Measurements from ENCODE around the gene PSTPIP1. TPM values are rescaled to one million over a fixed set of nuclear protein-coding genes. Genes with fewer than 3 reads are reported as not detected.

Gene PSTPIP1
- total and polyA plus RNA-seq, 2 experiments from 2014 or later, result 0.80 TPM; not detected in 1

DNA sequence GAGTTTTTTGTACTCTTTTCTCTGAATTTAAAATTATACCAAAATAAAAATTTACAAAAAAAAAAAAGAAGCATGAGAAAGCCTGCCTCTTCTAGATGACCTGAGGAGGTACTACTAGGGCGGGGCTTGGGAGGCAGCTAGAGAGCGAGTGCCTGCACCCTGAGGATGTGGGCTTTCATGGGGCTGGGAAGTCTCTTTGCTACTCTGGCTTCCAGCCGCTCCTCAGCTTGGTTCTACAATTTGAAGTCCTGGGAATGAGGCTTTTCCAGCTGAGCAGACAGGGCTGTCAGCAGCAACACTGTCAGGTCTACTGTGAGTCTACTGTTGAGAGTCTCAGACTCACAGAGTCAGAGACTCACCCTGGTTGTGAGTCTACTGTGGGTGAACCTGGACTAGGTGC lies 8.2 kb upstream of the PSTPIP1 start:
- Histone ChIP-seq H3K27ac (no peak overlapping the region), H3K4me3 (no peak overlapping the region), H3K4me1 (ENCODE audit: insufficient read depth) (no peaks in the 10 kb centered on the region), H3K9me3 (ENCODE audit: low read depth) (no peaks in the 10 kb centered on the region), H2AFZ (no peak overlapping the region), H3K4me2 (ENCODE audit: unreplicated experiment) (no peak overlapping the region), H3K27me3 (replicated peaks; ENCODE audit: insufficient read depth) (no peaks in the 10 kb centered on the region), H3K36me3 (ENCODE audit: low read depth) (no peaks in the 10 kb centered on the region), H4K20me1 (ENCODE audit: insufficient read depth) (no peaks in the 10 kb centered on the region), H3K9me2 (ENCODE audit: insufficient read depth) (no peaks in the 10 kb centered on the region), H3K79me2 (ENCODE audit: insufficient read depth) (no peaks in the 10 kb centered on the region), H3K9ac (no peak overlapping the region), H3F3A (ENCODE audit: insufficient read depth) (no peaks in the 10 kb centered on the region)
- in situ Hi-C loops (cut with MboI), result no loop called here
- TF ChIP-seq EZH2phosphoT487 (IDR thresholded peaks at IDR 0.05; ENCODE audit: insufficient read depth, low read depth), result no peak
- no peak for TF ChIP-seq EZH2 (IDR thresholded peaks at IDR 0.05; ENCODE audit: insufficient read depth, poor library complexity, severe bottlenecking)
- 87 to 93% methylated on average over 3 of the region's 3 CpGs for WGBS, 2 experiments (ENCODE audit: low coverage in 1 of 2, low lambda C conversion rate in 2 of 2, missing lambda C conversion rate in 2 of 2)
- DNase-seq, result no peak

DNA sequence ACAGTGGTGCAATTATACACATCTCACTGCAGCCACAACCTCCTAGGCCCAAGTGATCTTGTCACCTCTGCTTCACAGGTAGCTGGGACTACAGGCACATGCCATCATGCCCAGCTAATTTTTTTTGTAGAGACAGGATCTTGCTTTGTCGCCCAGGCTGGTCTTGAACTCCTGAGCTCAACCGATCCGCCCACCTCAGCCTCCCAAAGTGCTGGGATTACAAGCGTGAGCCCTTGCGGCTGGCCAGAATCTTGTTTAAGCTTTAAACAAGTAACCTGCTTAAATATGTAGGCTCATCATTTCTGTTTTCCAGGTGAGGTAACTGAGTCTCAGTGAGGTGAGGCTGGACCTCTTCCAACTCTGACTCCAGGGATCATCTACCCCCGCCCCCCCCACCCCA lies 7.7 kb upstream of the PSTPIP1 start:
- H3K79me2 ChIP-seq (ENCODE audit: insufficient read depth), result no peaks in the 10 kb centered on the region
- H3K4me2 ChIP-seq (ENCODE audit: unreplicated experiment), result no peak overlapping the region
- no peak for DNase-seq
- H3K9me2 ChIP-seq (ENCODE audit: insufficient read depth), result no peaks in the 10 kb centered on the region
- H3K36me3 ChIP-seq (ENCODE audit: low read depth), result no peaks in the 10 kb centered on the region
- no peaks in the 10 kb centered on the region for H4K20me1 ChIP-seq (ENCODE audit: insufficient read depth)
- H3K27ac ChIP-seq, result no peak overlapping the region
- no peak overlapping the region for H3K9ac ChIP-seq
- in situ Hi-C loops (cut with MboI), result no loop called here
- H3K27me3 ChIP-seq (replicated peaks; ENCODE audit: insufficient read depth), result no peaks in the 10 kb centered on the region
- no peak overlapping the region for H2AFZ ChIP-seq
- H3K4me3 ChIP-seq, result no peak overlapping the region
- WGBS, 2 experiments (ENCODE audit: low coverage in 1 of 2, low lambda C conversion rate in 2 of 2, missing lambda C conversion rate in 2 of 2), result 70 to 75% methylated on average over 6 of the region's 6 CpGs
- no peaks in the 10 kb centered on the region for H3K4me1 ChIP-seq (ENCODE audit: insufficient read depth)
- no peaks in the 10 kb centered on the region for H3F3A ChIP-seq (ENCODE audit: insufficient read depth)
- TF ChIP-seq EZH2 (IDR thresholded peaks at IDR 0.05; ENCODE audit: insufficient read depth, poor library complexity, severe bottlenecking) (no peak), EZH2phosphoT487 (IDR thresholded peaks at IDR 0.05; ENCODE audit: insufficient read depth, low read depth) (no peak)
- no peaks in the 10 kb centered on the region for H3K9me3 ChIP-seq (ENCODE audit: low read depth)

DNA sequence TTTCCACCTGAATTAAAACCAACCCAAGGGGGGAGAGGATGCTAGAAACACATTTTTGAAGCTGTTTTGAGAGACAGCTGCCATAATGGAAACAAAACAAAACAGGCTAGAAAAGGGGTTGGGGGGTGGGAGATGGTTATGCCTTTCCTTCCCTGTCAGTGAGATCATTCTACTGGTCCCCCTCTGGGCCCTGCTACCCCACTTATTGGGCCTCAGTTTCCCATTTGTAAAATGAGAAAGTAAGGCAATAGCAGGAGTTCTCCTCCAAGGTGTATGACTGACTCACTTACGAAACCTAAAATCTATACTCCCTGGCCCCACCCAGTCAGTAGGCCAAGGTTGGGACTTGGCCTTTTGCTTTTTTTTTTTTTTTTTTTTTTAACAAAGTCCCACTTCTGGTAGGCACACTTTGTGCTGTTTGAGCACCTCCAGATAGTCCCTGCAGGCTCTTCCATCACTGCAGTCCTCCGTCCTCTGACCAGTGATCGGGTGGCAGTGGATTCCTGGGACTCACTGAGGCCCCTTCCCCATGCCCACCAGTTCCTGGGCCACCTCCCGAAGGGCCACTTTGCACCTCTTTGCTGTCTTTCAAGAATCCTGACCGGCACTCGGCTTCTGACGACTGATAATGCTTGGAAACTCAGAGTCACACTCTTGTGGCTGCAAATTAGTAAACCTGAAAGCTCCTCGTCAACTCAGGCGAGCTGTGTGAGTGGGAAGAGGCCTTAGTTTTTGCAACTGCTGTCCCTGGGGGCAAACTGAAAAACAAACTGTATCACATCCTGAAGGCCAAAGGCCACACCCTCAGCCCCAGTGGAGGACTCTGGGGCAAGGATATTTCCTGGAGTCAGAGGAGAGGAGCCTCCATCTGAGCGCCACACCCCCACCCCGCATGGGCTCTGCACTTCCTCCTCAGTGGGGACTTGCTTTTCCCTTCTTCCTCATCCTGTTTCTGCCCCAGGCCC lies 6.7 kb upstream of the PSTPIP1 start:
- TF ChIP-seq EZH2phosphoT487 (IDR thresholded peaks at IDR 0.05; ENCODE audit: insufficient read depth, low read depth) (no peak), EZH2 (IDR thresholded peaks at IDR 0.05; ENCODE audit: insufficient read depth, poor library complexity, severe bottlenecking) (no peak)
- H3K4me3 ChIP-seq, result no peak overlapping the region
- no peak overlapping the region for H3K4me2 ChIP-seq (ENCODE audit: unreplicated experiment)
- WGBS, 2 experiments (ENCODE audit: low coverage in 1 of 2, low lambda C conversion rate in 2 of 2, missing lambda C conversion rate in 2 of 2), result 74 to 75% methylated on average over 11 of the region's 11 CpGs
- H3K9ac ChIP-seq, result no peak overlapping the region
- H3K79me2 ChIP-seq (ENCODE audit: insufficient read depth), result no peaks in the 10 kb centered on the region
- no peak for DNase-seq
- H3K36me3 ChIP-seq (ENCODE audit: low read depth), result no peaks in the 10 kb centered on the region
- no peaks in the 10 kb centered on the region for H3K27me3 ChIP-seq (replicated peaks; ENCODE audit: insufficient read depth)
- no peak overlapping the region for H3K27ac ChIP-seq
- H3K9me3 ChIP-seq (ENCODE audit: low read depth), result no peaks in the 10 kb centered on the region
- no peak overlapping the region for H2AFZ ChIP-seq
- H3F3A ChIP-seq (ENCODE audit: insufficient read depth), result no peaks in the 10 kb centered on the region
- no peaks in the 10 kb centered on the region for H3K9me2 ChIP-seq (ENCODE audit: insufficient read depth)
- no peaks in the 10 kb centered on the region for H3K4me1 ChIP-seq (ENCODE audit: insufficient read depth)
- no peaks in the 10 kb centered on the region for H4K20me1 ChIP-seq (ENCODE audit: insufficient read depth)
- in situ Hi-C loops (cut with MboI), result no loop called here

DNA sequence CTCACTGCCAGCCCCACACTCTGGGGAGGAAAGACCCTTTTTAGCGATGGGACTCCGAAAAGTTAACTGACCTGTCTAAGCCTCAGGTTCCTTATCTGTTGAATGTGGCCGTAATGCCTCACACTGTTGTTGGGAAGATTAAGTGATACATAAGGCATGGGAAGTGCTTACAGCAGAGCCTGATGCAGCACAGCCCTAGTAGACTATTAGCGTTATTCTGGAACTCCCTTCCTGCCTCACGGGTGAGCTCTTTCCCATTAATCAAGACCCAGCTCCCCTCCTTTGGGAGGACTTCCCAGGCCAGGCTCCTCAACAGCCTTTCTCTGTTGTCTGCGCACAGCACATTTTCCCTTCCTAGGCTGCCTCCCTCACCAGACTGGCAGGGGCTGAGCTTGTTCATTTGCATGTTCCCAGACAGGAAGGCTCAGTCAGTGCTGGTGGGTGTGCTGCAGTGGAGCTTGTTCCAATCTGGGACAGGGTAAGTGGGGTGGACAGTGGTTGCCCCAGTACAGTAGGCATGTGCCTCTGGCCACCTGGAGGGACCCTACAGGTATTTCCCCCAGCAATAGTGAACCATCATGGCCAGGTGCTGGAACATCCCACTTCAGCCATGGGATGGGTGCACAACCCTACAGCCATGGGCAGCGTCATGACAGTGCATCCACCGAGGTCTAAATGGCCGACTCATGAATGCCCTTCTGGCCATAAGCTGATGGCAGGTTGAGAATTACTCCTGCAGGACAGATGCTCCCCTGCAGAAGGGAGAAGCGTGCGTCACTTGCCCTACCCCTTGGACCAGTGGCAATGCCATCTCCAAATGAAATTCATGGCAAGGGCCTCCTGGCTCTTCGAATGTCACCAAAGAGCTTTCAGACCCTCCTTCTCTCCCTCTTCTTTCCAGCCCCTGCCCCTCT lies 5.8 kb upstream of the PSTPIP1 start:
- H3F3A ChIP-seq (ENCODE audit: insufficient read depth), result no peaks in the 10 kb centered on the region
- H3K27ac ChIP-seq, result no peak overlapping the region
- no peak overlapping the region for H2AFZ ChIP-seq
- H3K9me3 ChIP-seq (ENCODE audit: low read depth), result no peaks in the 10 kb centered on the region
- WGBS, 2 experiments (ENCODE audit: low coverage in 1 of 2, low lambda C conversion rate in 2 of 2, missing lambda C conversion rate in 2 of 2), result 74 to 75% methylated on average over 12 of the region's 12 CpGs
- H3K9me2 ChIP-seq (ENCODE audit: insufficient read depth), result no peaks in the 10 kb centered on the region
- H3K9ac ChIP-seq, result no peak overlapping the region
- H3K4me3 ChIP-seq, result no peak overlapping the region
- DNase-seq, result no peak
- no peak for TF ChIP-seq EZH2phosphoT487 (IDR thresholded peaks at IDR 0.05; ENCODE audit: insufficient read depth, low read depth)
- no peak for TF ChIP-seq EZH2 (IDR thresholded peaks at IDR 0.05; ENCODE audit: insufficient read depth, poor library complexity, severe bottlenecking)
- H3K4me1 ChIP-seq (ENCODE audit: insufficient read depth), result no peaks in the 10 kb centered on the region
- no peaks in the 10 kb centered on the region for H3K27me3 ChIP-seq (replicated peaks; ENCODE audit: insufficient read depth)
- H4K20me1 ChIP-seq (ENCODE audit: insufficient read depth), result no peaks in the 10 kb centered on the region
- in situ Hi-C loops (cut with MboI), result no loop called here
- H3K36me3 ChIP-seq (ENCODE audit: low read depth), result no peaks in the 10 kb centered on the region
- H3K79me2 ChIP-seq (ENCODE audit: insufficient read depth), result no peaks in the 10 kb centered on the region
- no peak overlapping the region for H3K4me2 ChIP-seq (ENCODE audit: unreplicated experiment)

Data from GM23248 (cell line).